A549 (cell line): ENCODE data around the gene TBC1D16. TPM values are rescaled to one million over a fixed set of nuclear protein-coding genes. Genes with fewer than 3 reads are reported as not detected.

ENCODE experiments used
- ATAC-seq, 2 experiments: fragments of 200-7000 bp in 1 of 2; fragments of >200 bp in 1 of 2; cut with Nextera tagmentation in 1 of 2; cut with Tn5 transposase in 1 of 2; 3 replicates each; pipeline versions ENCODE4 v1.8.0 to v1.9.1; 2018 to 2020; ENCODE audit warnings: mild to moderate bottlenecking in 1 of 2, moderate library complexity in 1 of 2
- CTCF ChIA-PET: fragments of 300-600 bp; sonication (Branson Sonifier 250); formaldehyde crosslinking; extraction: SDS; loops from one replicate; lab custom pipeline; 2021; ENCODE audit warnings: antibody characterized with exemption, inconsistent platforms; lab: Yijun Ruan, JAX
- POLR2A ChIA-PET: fragments of 350-600 bp; formaldehyde crosslinking; extraction: SDS; loops from one replicate; lab custom pipeline; 2021; ENCODE audit warnings: antibody characterized with exemption, inconsistent platforms; lab: Yijun Ruan, JAX
- DNase-seq, 2 experiments: peaks; one replicate each; pipeline versions ENCODE4 v3.0.0 to v3.0.0-alpha.2; 2011 to 2016; ENCODE audit warnings: low read depth in 1 of 2, low spot score in 1 of 2
- FAIRE-seq: peaks from 2 replicates; lab custom pipeline; 2011; peaks lifted over from hg19 to GRCh38; lab: Jason Lieb, UNC
- H3K27ac ChIP-seq, 2 experiments: fragments of >200 bp; sonication (Bioruptor Twin); formaldehyde crosslinking; 3 replicates each; pipeline ENCODE4 v1.5.1; 2016 to 2017
- H3K4me1 ChIP-seq: fragments of >200 bp; sonication (Bioruptor Twin); formaldehyde crosslinking; 3 replicates; pipeline ENCODE4 v1.6.1; 2016
- H3K4me2 ChIP-seq: fragments of >200 bp; sonication (Bioruptor Twin); formaldehyde crosslinking; 3 replicates; pipeline ENCODE4 v1.6.1; 2016
- H3K4me3 ChIP-seq: fragments of >200 bp; sonication (Bioruptor Twin); formaldehyde crosslinking; 3 replicates; pipeline ENCODE4 v1.5.1; 2016
- H3K9me3 ChIP-seq: fragments of >200 bp; sonication (Bioruptor Twin); formaldehyde crosslinking; 3 replicates; pipeline ENCODE4 v1.6.1; 2016
- ATOH8 ChIP-seq: fragments of 250-450 bp; sonication (Bioruptor Pico); IDR thresholded peaks from 2 replicates; pipeline ENCODE4 v1.5.0; 2020; ENCODE audit warnings: low read depth, mild to moderate bottlenecking, moderate library complexity
- CBX8 ChIP-seq: fragments of 200-600 bp; sonication (generic); IDR thresholded peaks from 2 replicates; pipeline ENCODE4 v1.6.1; 2016
- CEBPB ChIP-seq, 2 experiments: fragments of >200 bp in 1 of 2; sonication (Bioruptor Twin) in 1 of 2; formaldehyde crosslinking in 1 of 2; IDR thresholded peaks; 2 replicates each; pipeline ENCODE4 v1.6.1; 2012 to 2016
- CHD2 ChIP-seq: fragments of 150-350 bp; IDR thresholded peaks from 2 replicates; pipeline ENCODE4 v1.6.1; 2014; ENCODE audit warnings: low read length; ENCODE audit not compliant: partially characterized antibody
- EHF ChIP-seq: fragments of 250-450 bp; sonication (Bioruptor Pico); IDR thresholded peaks from 2 replicates; pipeline ENCODE4 v1.5.0; 2020; ENCODE audit warnings: mild to moderate bottlenecking
- ELK1 ChIP-seq: fragments of 150-350 bp; IDR thresholded peaks from 2 replicates; pipeline ENCODE4 v1.6.1; 2014; ENCODE audit warnings: low read depth, mild to moderate bottlenecking, low read length
- FOSB ChIP-seq: fragments of 250-450 bp; sonication (Bioruptor Pico); IDR thresholded peaks from 2 replicates; pipeline ENCODE4 v1.5.0; 2020; ENCODE audit warnings: mild to moderate bottlenecking, moderate library complexity
- FOSL2 ChIP-seq, 2 experiments: fragments of 450-650 bp in 1 of 2; fragments of >200 bp in 1 of 2; sonication (Bioruptor Twin) in 1 of 2; formaldehyde crosslinking; IDR thresholded peaks; 2 replicates each; pipeline versions ENCODE4 v1.5.0 to v1.6.1; 2016 to 2020; ENCODE audit warnings: mild to moderate bottlenecking in 1 of 2, moderate library complexity in 1 of 2
- HDAC2 ChIP-seq: fragments of 200-600 bp; sonication (generic); IDR thresholded peaks from 2 replicates; pipeline ENCODE4 v1.6.1; 2016
- HOXA7 ChIP-seq: fragments of 250-450 bp; sonication (Bioruptor Pico); IDR thresholded peaks from 2 replicates; pipeline ENCODE4 v1.5.0; 2020; ENCODE audit warnings: mild to moderate bottlenecking, moderate library complexity
- HOXB5 ChIP-seq: fragments of 250-450 bp; sonication (Bioruptor Pico); IDR thresholded peaks from 2 replicates; pipeline ENCODE4 v1.5.0; 2020; ENCODE audit warnings: mild to moderate bottlenecking, moderate library complexity
- KDM1A ChIP-seq: fragments of 200-600 bp; sonication (generic); IDR thresholded peaks from 2 replicates; pipeline ENCODE4 v1.6.1; 2016; ENCODE audit warnings: low read depth, mild to moderate bottlenecking
- MAFK ChIP-seq: fragments of 450-650 bp; IDR thresholded peaks from 2 replicates; pipeline ENCODE4 v1.6.1; 2014; ENCODE audit not compliant: partially characterized antibody
- NFE2L2 ChIP-seq: fragments of 150-350 bp; conservative IDR thresholded peaks from 2 replicates; pipeline ENCODE4 v1.6.1; 2014; ENCODE audit warnings: low read length
- NR3C1 ChIP-seq: fragments of >200 bp; sonication (Bioruptor Twin); formaldehyde crosslinking; IDR thresholded peaks from 3 replicates; pipeline ENCODE4 v1.6.1; 2017
- PBX3 ChIP-seq: IDR thresholded peaks from 2 replicates; pipeline ENCODE4 v1.6.1; 2012
- RNF2 ChIP-seq: fragments of 200-600 bp; sonication (generic); IDR thresholded peaks from 2 replicates; pipeline ENCODE4 v1.6.1; 2016; ENCODE audit warnings: low read depth, mild to moderate bottlenecking, antibody characterized with exemption, moderate library complexity, borderline replicate concordance
- SREBF2 ChIP-seq: fragments of 450-650 bp; IDR thresholded peaks from 2 replicates; pipeline ENCODE4 v1.6.1; 2014; ENCODE audit warnings: mild to moderate bottlenecking, moderate library complexity
- TFCP2L1 ChIP-seq: fragments of 250-450 bp; sonication (Bioruptor Pico); IDR thresholded peaks from 2 replicates; pipeline ENCODE4 v1.5.0; 2021; ENCODE audit warnings: mild to moderate bottlenecking
- ZC3H11A ChIP-seq: fragments of 450-650 bp; IDR thresholded peaks from 2 replicates; pipeline ENCODE4 v1.6.1; 2014; ENCODE audit warnings: antibody characterized with exemption, mild to moderate bottlenecking
- ZNF302 ChIP-seq: fragments of 250-450 bp; sonication (Bioruptor Pico); IDR thresholded peaks from 2 replicates; pipeline ENCODE4 v1.9.0; 2021; ENCODE audit warnings: inconsistent platforms, mild to moderate bottlenecking, moderate library complexity
- ZSCAN20 ChIP-seq: fragments of 250-450 bp; sonication (Bioruptor Pico); IDR thresholded peaks from 2 replicates; pipeline ENCODE4 v1.8.0; 2022; ENCODE audit warnings: mild to moderate bottlenecking, moderate library complexity
- WGBS: methylation state at CpG from one replicate; pipeline ENCODE4 v1.1.6; 2017; ENCODE audit errors: missing lambda C conversion rate; 5-methylcytosine and 5-hydroxymethylcytosine counted together
- polyA plus RNA-seq, 4 experiments: library from polyadenylated mRNA; depleted of rRNA in 3 of 4; stranded (reverse); fragments of >200 nt; fragmentation: RNase III in 1 of 4; extraction: RNeasy Plus Mini Kit Qiagen cat#74134 plus additional on column Dnase treatment in 1 of 4; gene quantifications; 2 replicates in 3 of 4; 3 replicates in 1 of 4; pipeline ENCODE4 v1.2.3, GENCODE V29; 2011 to 2017

TBC1D16 gene
- polyA plus RNA-seq, 2 of the 4 experiments (the other 2 are of a cell fraction): 8.9 to 12.5 TPM

DNA sequence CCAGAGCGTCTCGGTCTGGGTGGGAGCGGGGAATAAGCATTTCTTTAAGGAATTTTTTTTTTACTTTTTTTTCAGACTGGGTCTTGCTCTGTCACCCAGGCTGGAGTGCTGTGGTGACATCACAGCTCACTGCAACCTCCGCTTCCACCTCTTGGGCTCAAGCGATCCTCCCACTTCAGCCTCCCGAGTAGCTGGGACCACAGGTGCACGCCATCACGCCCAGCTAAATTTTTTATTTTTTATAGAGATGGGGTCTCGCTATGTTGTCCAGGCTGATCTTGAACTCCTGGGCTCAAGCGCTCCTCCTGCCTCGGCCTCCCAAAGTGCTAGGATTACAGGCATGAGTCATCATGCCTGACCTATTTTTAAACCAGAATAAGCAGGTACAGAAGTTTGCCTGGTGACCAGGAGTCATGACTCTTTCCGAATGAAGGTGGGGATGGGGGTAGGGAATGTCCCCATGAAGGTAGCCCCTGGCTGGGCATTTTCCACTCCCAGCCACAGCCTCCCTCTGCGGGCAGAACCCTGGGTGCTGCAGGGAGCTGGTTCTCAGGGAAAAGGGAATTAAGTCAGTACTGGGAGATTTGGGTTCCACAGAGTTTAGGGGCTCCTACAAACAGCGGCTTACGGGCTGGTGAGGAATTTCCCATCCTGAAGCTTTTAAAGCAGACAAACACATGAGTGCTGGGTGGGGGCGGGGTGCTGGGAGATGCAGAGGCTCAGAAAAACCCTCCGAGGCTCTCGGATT, 48.3 kb downstream of the TBC1D16 start:
- POLR2A ChIA-PET: interaction anchor here (0.7 to 1.1 kb wide), 3 partner anchors 143 to 148 kb away, joined by 3 to 11 read pairs (median 6); partner anchors contain the start of gene CBX4
- H3K4me1 ChIP-seq: peaks cover 67% of the 10 kb centered on the region
- no peak for FAIRE-seq

GRCh38 chr17:79986411-79987186, 49.1 kb downstream of the TBC1D16 start:
- 90% methylated on average over 29 of the region's 29 CpGs for WGBS

More for the DNA sequence above, 48.3 kb downstream of the TBC1D16 start:
- WGBS: 72% methylated on average over 18 of the region's 18 CpGs
- Histone ChIP-seq H3K4me3 (peak overlapping the region; percentile 20; the same call in 1 of the 3 replicates), H3K4me2 (peak overlapping the region; percentile 83), H3K27ac (peak overlapping the region; percentile 72 to 89), H3K9me3 (no peaks in the 10 kb centered on the region)
- ATAC-seq (no peak), DNase-seq (no peak)
- no peak for TF ChIP-seq HOXA7 (CRISPR knock-in tag)
- 0 out of 2 replicates have a peak, but pooled peaks have one; percentile 12 for TF ChIP-seq FOSL2 (IDR thresholded peaks at IDR 0.05)
- peak; percentile 85 for TF ChIP-seq FOSL2 (CRISPR knock-in tag; IDR thresholded peaks at IDR 0.05)
- CTCF ChIA-PET: interaction anchor here (0.6 to 6.4 kb wide), 15 partner anchors 12 to 248 kb away, joined by 3 to 42 read pairs (median 5); partner anchors contain the start of genes CBX4 and CBX8

GRCh38 chr17:79985943-79986391, 49.7 kb downstream of the TBC1D16 start:
- FAIRE-seq (no peak), DNase-seq (no peak), ATAC-seq (no peak)
- 87% methylated on average over 15 of the region's 15 CpGs for WGBS
- Histone ChIP-seq H3K9me3 (no peaks in the 10 kb centered on the region), H3K4me3 (no peak overlapping the region), H3K4me1 (peaks cover 56% of the 10 kb centered on the region), H3K4me2 (no peak overlapping the region), H3K27ac (peak overlapping the region in 1 of 2 experiments; percentile 89; a peak in 4 of 6 replicates)
- ChIA-PET CTCF (interaction anchor here (0.6 to 6.4 kb wide), 12 partner anchors 10 to 244 kb away, joined by 3 to 42 read pairs (median 6); partner anchors contain the start of gene CBX4), POLR2A (interaction anchor here (1.4 kb wide), 1 partner anchor 147 kb away, joined by 3 read pairs; the partner anchor contains the start of gene CBX4)
- TF ChIP-seq SREBF2 (no peak), NR3C1 (no peak), EHF (no peak), ELK1 (no peak), CEBPB (IDR thresholded peaks at IDR 0.05) (no peak), ZNF302 (no peak)

More at GRCh38 chr17:79986411-79987186, 49.1 kb downstream of the TBC1D16 start:
- no peak overlapping the region for H3K4me3 ChIP-seq
- DNase-seq: no peak
- peak overlapping the region; percentile 72 to 89; a peak in 5 of 6 replicates for H3K27ac ChIP-seq
- H3K4me2 ChIP-seq: peak overlapping the region; percentile 83
- no peak for TF ChIP-seq MAFK
- TF ChIP-seq CBX8: no peak
- no peak for TF ChIP-seq KDM1A
- no peak for TF ChIP-seq EHF
- ChIA-PET CTCF (interaction anchor here (0.8 to 6.4 kb wide), 12 partner anchors 11 to 197 kb away, joined by 3 to 42 read pairs (median 8); partner anchors contain the start of gene CBX4), POLR2A (interaction anchor here (0.7 kb wide), 1 partner anchor 147 kb away, joined by 6 read pairs; the partner anchor contains the start of gene CBX4)
- H3K9me3 ChIP-seq: no peaks in the 10 kb centered on the region
- ATAC-seq: no peak
- FAIRE-seq: no peak
- peaks cover 61% of the 10 kb centered on the region for H3K4me1 ChIP-seq

DNA sequence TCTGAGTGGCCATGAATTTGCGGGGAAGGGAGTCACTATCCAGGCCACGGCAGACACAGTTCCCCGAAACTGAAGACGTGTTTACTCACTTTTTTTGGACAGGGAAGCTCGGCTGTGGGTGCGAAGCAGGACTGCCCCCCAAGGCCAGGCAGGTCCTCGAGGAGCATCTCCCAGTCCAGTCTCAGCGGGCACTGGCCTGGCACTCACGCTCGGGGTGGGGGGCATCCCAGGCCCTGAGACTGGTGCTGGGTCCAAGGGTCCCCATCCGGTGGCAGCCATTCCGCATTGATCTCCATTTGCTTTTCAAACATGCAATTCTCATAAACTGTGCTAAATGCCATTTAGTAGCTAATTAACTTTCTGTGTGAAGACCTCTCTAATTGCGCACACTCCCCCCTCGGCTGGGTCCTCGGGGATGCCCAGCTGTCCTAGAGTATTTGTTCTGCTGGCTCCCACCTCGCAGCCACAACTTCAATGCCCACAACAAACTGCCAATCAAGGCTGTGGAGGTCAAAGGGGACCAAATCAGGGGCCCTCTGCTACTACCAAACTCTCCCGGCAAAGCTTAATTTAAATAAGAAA, 50.2 kb downstream of the TBC1D16 start:
- H3K9me3 ChIP-seq: no peaks in the 10 kb centered on the region
- no peak overlapping the region for H3K4me2 ChIP-seq
- H3K4me1 ChIP-seq: peaks cover 51% of the 10 kb centered on the region
- WGBS: 93% methylated on average over 17 of the region's 17 CpGs
- no peak overlapping the region for H3K4me3 ChIP-seq
- no peak for ATAC-seq
- H3K27ac ChIP-seq: peak overlapping the region in 1 of 2 experiments; percentile 89; a peak in 4 of 6 replicates
- CTCF ChIA-PET: interaction anchor here (0.6 to 6.4 kb wide), 12 partner anchors 10 to 244 kb away, joined by 3 to 40 read pairs (median 5); no protein-coding TSS in a partner anchor
- DNase-seq: no peak
- no peak for FAIRE-seq
- POLR2A ChIA-PET: interaction anchor here (1.4 kb wide), 1 partner anchor 146 kb away, joined by 3 read pairs; the partner anchor contains the start of gene CBX4
- TF ChIP-seq CHD2 (no peak), ATOH8 (CRISPR knock-in tag) (no peak), ZC3H11A (no peak), NFE2L2 (no peak), PBX3 (no peak), HDAC2 (no peak), ZSCAN20 (no peak), SREBF2 (no peak), TFCP2L1 (CRISPR knock-in tag) (no peak), HOXB5 (CRISPR knock-in tag) (no peak), RNF2 (no peak), FOSB (CRISPR knock-in tag) (no peak)
